Smooth muscle cell (in vitro differentiated cells): Measurements from ENCODE around the gene PSENEN. TPM values are rescaled to one million over a fixed set of nuclear protein-coding genes. Genes with fewer than 3 reads are reported as not detected.

Experiments
- DNase-seq: peaks from one replicate; lab custom pipeline; 2025; ENCODE audit not compliant: unreplicated experiment; lab: John Stamatoyannopoulos, UW
- H2AFZ ChIP-seq: fragments of 200-600 bp; sonication (generic); 2 replicates; pipeline ENCODE4 v1.6.0; 2016; ENCODE audit warnings: antibody characterized with exemption, low read depth, mild to moderate bottlenecking
- H3F3A ChIP-seq: fragments of 200-600 bp; sonication (generic); 2 replicates; pipeline ENCODE4 v1.6.0; 2017; ENCODE audit warnings: antibody characterized with exemption, low read depth
- H3K27ac ChIP-seq: fragments of 200-600 bp; sonication (generic); 2 replicates; pipeline ENCODE4 v1.5.1; 2016; ENCODE audit warnings: low read depth, mild to moderate bottlenecking
- H3K27me3 ChIP-seq: fragments of 200-600 bp; sonication (generic); 2 replicates; pipeline ENCODE4 v1.6.1; 2016; ENCODE audit warnings: low read depth, mild to moderate bottlenecking
- H3K36me3 ChIP-seq: fragments of 200-600 bp; sonication (generic); 2 replicates; pipeline ENCODE4 v1.5.1; 2016; ENCODE audit warnings: low read depth
- H3K4me1 ChIP-seq: fragments of 200-600 bp; sonication (generic); 2 replicates; pipeline ENCODE4 v1.5.1; 2016; ENCODE audit warnings: low read depth
- H3K4me2 ChIP-seq: fragments of 200-600 bp; sonication (generic); 2 replicates; pipeline ENCODE4 v1.6.0; 2016; ENCODE audit warnings: mild to moderate bottlenecking
- H3K4me3 ChIP-seq: fragments of 200-600 bp; sonication (generic); 2 replicates; pipeline ENCODE4 v1.5.1; 2016; ENCODE audit warnings: mild to moderate bottlenecking
- H3K79me2 ChIP-seq: fragments of 200-600 bp; sonication (generic); 2 replicates; pipeline ENCODE4 v1.6.0; 2016; ENCODE audit warnings: low read depth, mild to moderate bottlenecking
- H3K9ac ChIP-seq: fragments of 200-600 bp; sonication (generic); 2 replicates; pipeline ENCODE4 v1.6.0; 2016; ENCODE audit warnings: low read depth
- H3K9me3 ChIP-seq: fragments of 200-600 bp; sonication (generic); replicated peaks from 2 replicates; pipeline ENCODE4 v1.5.1; 2016; ENCODE audit warnings: low read depth
- H4K20me1 ChIP-seq: fragments of 200-600 bp; sonication (generic); 2 replicates; pipeline ENCODE4 v1.6.0; 2016; ENCODE audit warnings: low read depth
- WGBS: methylation state at CpG from one replicate; pipeline ENCODE4 v1.1.7; 2016; ENCODE audit warnings: low lambda C conversion rate; 5-methylcytosine and 5-hydroxymethylcytosine counted together
- polyA plus RNA-seq: library from polyadenylated mRNA; unstranded; fragments of >200 nt; fragmentation: Nextera tagmentation; extraction: Ambion mirVana; gene quantifications from 2 replicates; pipeline ENCODE4 v1.2.1, GENCODE V29; 2016
- total RNA-seq: library from RNA; depleted of rRNA; stranded (reverse); fragments of >200 nt; gene quantifications from 2 replicates; pipeline ENCODE4 v1.2.3, GENCODE V29; 2014
- TF ChIP-seq, protein P1 (sequence below): fragments of 200-600 bp; sonication (generic); IDR thresholded peaks from 2 replicates; pipeline ENCODE4 v1.5.1; 2017; ENCODE audit warnings: borderline replicate concordance, mild to moderate bottlenecking, antibody characterized with exemption; ENCODE audit not compliant: insufficient read depth, poor library complexity, severe bottlenecking

Gene PSENEN
- total and polyA plus RNA-seq, 2 experiments from 2014 or later = 65.4 to 137 TPM

GRCh38 chr19:35756377-35757230 is 11.2 kb downstream of the PSENEN start, which contains the start of gene HSPB6:
TSS of gene HSPB6 (minus strand) at chr19:35757029. CDS start at chr19:35757008, 21 bp downstream.
- no peak within 1 kb of the TSS for H2AFZ ChIP-seq
- H3K27ac ChIP-seq = peak within 1 kb of the TSS; percentile 99
- H3F3A ChIP-seq = peaks cover 27% of the 10 kb centered on the region
- H3K9ac ChIP-seq = peak within 1 kb of the TSS; percentile 91
- TF ChIP-seq, protein P1, sequence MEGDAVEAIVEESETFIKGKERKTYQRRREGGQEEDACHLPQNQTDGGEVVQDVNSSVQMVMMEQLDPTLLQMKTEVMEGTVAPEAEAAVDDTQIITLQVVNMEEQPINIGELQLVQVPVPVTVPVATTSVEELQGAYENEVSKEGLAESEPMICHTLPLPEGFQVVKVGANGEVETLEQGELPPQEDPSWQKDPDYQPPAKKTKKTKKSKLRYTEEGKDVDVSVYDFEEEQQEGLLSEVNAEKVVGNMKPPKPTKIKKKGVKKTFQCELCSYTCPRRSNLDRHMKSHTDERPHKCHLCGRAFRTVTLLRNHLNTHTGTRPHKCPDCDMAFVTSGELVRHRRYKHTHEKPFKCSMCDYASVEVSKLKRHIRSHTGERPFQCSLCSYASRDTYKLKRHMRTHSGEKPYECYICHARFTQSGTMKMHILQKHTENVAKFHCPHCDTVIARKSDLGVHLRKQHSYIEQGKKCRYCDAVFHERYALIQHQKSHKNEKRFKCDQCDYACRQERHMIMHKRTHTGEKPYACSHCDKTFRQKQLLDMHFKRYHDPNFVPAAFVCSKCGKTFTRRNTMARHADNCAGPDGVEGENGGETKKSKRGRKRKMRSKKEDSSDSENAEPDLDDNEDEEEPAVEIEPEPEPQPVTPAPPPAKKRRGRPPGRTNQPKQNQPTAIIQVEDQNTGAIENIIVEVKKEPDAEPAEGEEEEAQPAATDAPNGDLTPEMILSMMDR = no peak
- 17% methylated on average over 46 of the region's 52 CpGs for WGBS
- H3K27me3 ChIP-seq = no peaks in the 10 kb centered on the region
- H3K4me2 ChIP-seq = peak within 1 kb of the TSS; percentile 86
- H3K36me3 ChIP-seq = peaks cover 4% of the 10 kb centered on the region
- no peaks in the 10 kb centered on the region for H3K9me3 ChIP-seq
- peaks cover 20% of the 10 kb centered on the region for H4K20me1 ChIP-seq
- H3K4me3 ChIP-seq = peak within 1 kb of the TSS; percentile 69
- peaks cover 28% of the 10 kb centered on the region for H3K4me1 ChIP-seq
- peaks cover 30% of the 10 kb centered on the region for H3K79me2 ChIP-seq
- peak; percentile 64 for DNase-seq

DNA sequence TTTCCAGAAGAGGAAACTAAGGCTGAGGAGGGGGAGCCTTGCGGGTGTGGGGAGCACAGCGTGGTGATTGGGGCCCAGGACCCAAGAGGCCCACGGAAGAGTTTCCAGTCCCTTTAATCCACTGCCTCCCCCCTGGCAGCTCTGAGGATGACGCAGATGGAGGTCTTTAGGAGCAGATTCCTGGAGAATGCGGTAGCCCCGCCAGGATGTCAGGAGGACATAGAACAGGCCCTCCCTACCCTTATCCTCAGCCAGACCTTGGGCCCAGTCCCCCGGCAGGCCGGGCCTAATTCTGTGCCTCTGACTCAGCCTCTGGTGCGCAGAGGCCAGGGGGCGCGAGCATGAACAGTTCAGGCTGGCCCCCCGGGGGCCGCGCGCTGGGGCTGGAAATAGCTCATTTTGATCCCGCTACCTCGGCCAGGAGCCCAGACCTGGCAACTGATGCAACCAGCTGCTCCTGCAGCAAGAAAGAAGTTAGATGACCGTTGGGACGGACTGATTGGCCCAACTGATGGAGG is 11.8 kb downstream of the PSENEN start:
- Histone ChIP-seq H3K4me3 (peak overlapping the region; percentile 69), H3K36me3 (peaks cover 4% of the 10 kb centered on the region), H4K20me1 (peaks cover 20% of the 10 kb centered on the region), H3K27me3 (no peaks in the 10 kb centered on the region), H3K4me2 (peak overlapping the region; percentile 86), H3K9ac (peak overlapping the region; percentile 91), H2AFZ (no peak overlapping the region), H3K79me2 (peaks cover 29% of the 10 kb centered on the region), H3K4me1 (peaks cover 28% of the 10 kb centered on the region), H3K27ac (peak overlapping the region; percentile 99), H3K9me3 (no peaks in the 10 kb centered on the region), H3F3A (peaks cover 27% of the 10 kb centered on the region)
- TF ChIP-seq, protein P1 = no peak
- WGBS = under 1% methylated on average over 19 of the region's 19 CpGs
- peak; percentile 82 for DNase-seq

- Histone ChIP-seq H3K9me3 (no peaks in the 10 kb centered on the region), H4K20me1 (peaks cover 20% of the 10 kb centered on the region), H3K4me1 (peaks cover 28% of the 10 kb centered on the region), H3K9ac (peak within 1 kb of the TSS; percentile 92), H3K79me2 (peaks cover 29% of the 10 kb centered on the region), H3K4me2 (peak within 1 kb of the TSS; percentile 86), H3F3A (peaks cover 27% of the 10 kb centered on the region), H2AFZ (peak within 1 kb of the TSS; percentile 39), H3K4me3 (peak within 1 kb of the TSS; percentile 69), H3K27me3 (no peaks in the 10 kb centered on the region), H3K27ac (peak within 1 kb of the TSS; percentile 99), H3K36me3 (peaks cover 4% of the 10 kb centered on the region)
- TF ChIP-seq, protein P1 = no peak
- peak; percentile 85 for DNase-seq
- under 1% methylated on average over 49 of the region's 53 CpGs for WGBS
Observed at GRCh38 chr19:35757749-35758608, 12.5 kb downstream of the PSENEN start, which contains the start of gene PROSER3. TSS of gene PROSER3 (plus strand) at chr19:35758176. CDS start at chr19:35758216, 40 bp downstream.
